NCI-H146 (cell line): ENCODE data around the gene PNPLA7.
"Not testable (repeated sequence)": the region's sequence is repeated elsewhere in the genome, so short reads cannot be mapped to it uniquely, and the experiment has no call there.

Experiments
- DNase-seq: peaks from one replicate; lab custom pipeline; 2025; lab: John Stamatoyannopoulos, UW

The PNPLA7 gene

GRCh38 chr9:137460363-137461315 lies 89.6 kb downstream of the PNPLA7 start:
- no peak for DNase-seq

GRCh38 chr9:137459601-137460362 lies 90.4 kb downstream of the PNPLA7 start:
- no peak for DNase-seq

DNA sequence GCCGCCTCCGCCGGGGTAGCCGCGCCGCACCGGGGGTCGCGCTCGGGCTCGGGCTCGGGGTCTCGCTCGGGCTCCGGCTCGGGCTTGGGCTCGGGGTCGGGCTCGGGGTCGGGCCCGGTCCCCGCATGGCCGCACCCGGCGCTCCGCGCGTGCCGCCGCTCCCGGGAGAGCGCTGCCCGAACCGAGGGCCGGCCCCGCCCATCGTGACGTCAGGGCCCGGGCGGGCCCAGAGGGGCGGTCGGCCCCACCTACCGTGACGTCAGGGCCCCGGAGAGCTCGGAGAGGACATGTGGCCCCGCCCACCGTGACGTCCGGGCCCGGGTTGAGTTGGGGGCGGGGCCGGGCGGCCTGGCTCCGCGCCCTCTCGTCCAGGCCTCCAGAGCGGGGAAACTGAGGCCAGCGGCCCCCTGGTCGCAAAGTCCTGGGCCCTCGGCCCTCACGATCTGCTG lies 91.0 kb downstream of the PNPLA7 start, which contains the start of gene NSMF:
Gene NSMF, minus strand, starts transcription at position 183 of the 449 bp plus-strand sequence. CDS start 232 bp downstream, outside the sequence.
- peak; percentile 87 for DNase-seq

GRCh38 chr9:137458194-137459151 lies 91.7 kb downstream of the PNPLA7 start:
- DNase-seq, result peak; percentile 27

GRCh38 chr9:137457406-137458193 lies 92.6 kb downstream of the PNPLA7 start:
- DNase-seq, result no peak

DNA sequence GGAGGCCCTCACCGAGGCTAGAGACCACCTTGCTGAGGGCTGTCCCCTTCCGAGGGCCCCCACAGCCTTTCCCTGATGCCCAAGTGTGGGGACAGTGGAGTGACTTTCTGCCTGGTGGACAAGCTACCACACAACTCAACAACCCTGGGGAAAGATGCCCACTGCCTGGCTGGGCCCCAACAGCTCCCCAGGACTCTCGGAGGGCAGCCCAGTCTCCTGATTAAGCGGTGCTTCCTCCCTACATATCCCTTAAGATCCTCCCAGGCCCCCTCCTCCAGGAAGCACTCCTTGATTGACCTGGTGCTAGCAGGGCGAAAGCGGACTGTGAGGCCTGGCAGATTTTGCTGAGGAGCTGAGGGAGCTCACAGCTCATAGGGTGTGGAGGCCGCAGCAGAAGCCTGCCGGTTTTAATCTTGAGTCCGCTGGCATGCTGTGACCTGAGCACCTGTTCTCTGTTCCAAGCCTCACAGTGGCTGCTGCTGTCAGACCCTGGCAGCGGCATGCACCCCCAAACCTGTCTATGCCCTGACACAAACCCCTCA lies 93.3 kb downstream of the PNPLA7 start:
- DNase-seq, result no peak

GRCh38 chr9:137456061-137456863 lies 93.9 kb downstream of the PNPLA7 start:
- no peak for DNase-seq

- no peak for DNase-seq
Measured at GRCh38 chr9:137455359-137455991, 94.7 kb downstream of the PNPLA7 start.

- DNase-seq, result no peak
Measured at GRCh38 chr9:137454597-137455358, 95.4 kb downstream of the PNPLA7 start.

DNA sequence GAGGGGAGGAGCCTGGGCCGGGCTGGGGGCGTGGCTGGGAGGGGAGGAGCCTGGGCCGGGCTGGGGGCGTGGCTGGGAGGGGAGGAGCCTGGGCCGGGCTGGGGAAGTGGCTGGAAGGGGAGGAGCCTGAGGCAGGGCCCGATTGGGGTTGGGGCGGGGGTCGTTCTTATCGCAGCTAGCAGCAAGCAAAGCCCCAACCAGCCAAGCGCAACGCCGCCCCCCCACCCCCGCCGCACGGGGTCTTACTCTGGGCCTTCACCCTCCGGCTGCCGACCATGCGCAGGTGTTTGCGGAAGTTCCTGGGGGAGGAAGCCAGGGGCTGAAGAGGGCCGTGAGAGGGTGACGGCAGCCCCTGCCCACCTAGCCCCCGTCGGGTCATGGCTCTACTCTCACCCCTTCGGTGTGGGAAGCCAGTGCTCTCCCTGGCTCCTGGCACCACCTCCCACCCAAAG lies 96.0 kb downstream of the PNPLA7 start:
- DNase-seq, result no peak

DNA sequence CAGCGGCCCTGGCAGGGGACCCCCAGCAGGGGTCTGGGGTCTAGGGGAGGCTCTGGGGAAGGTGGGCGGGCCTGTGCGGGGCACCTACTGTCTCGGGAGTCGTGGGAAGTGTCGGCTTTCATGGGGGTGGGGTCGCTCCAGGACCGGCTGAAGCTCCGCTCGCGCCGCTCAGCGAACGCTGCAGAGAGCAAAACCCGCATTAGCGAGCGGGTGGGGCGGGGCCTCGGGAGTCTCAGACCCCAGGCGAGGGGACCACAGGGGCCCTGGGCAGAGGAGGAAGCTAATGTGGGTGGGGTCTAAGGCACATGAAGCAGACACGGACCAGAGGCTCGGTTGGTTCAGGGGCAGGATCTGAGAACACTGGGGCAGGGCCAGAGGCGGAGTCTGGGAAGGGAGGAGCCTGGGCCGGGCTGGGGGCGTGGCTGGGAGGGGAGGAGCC lies 96.5 kb downstream of the PNPLA7 start:
- no peak for DNase-seq

GRCh38 chr9:137452761-137453642 lies 97.2 kb downstream of the PNPLA7 start:
- DNase-seq, result no peak

- DNase-seq, result no peak
Measured at GRCh38 chr9:137452006-137452760, 98.0 kb downstream of the PNPLA7 start.

DNA sequence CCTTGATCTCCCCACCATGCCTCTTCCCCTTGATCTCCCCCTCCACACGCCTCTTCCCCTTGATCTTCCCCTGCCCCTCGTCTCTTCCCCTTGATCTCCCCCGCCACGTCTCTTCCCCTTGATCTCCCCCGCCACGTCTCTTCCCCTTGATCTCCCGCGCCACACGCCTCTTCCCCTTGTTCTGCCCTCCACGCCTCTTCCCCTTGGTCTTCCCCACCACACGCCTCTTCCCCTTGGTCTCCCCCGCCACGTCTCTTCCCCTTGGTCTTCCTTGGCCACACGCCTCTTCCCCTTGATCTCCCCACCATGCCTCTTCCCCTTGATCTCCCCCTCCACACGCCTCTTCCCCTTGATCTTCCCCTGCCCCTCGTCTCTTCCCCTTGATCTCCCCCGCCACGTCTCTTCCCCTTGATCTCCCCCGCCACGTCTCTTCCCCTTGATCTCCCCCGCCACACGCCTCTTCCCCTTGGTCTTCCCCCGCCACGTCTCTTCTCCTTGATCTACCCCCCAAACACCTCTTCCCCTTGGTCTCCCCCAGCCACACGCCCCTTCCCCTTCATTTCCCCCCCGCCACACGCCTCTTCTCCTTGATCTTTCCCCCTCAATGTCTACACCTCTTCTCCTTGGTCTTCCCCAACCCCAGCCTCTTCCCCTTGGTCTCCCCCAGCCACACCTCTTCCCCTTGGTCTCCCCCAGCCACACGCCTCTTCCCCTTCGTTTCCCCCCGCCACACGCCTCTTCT lies 98.8 kb downstream of the PNPLA7 start:
- DNase-seq, result not testable (repeated sequence)

GRCh38 chr9:137450539-137451222 lies 99.5 kb downstream of the PNPLA7 start:
- not testable (repeated sequence) for DNase-seq
